Heart left ventricle (tissue), 13 donors: Measurements from ENCODE around the gene ALG13.

ENCODE experiments used
- POLR2A ChIP-seq, 2 donors: fragments of 450-650 bp; IDR thresholded peaks; one replicate each; pipeline ENCODE4 v1.6.1; 2017; ENCODE audit warnings: antibody characterized with exemption in 2 of 2, mild to moderate bottlenecking in 2 of 2, moderate library complexity in 2 of 2
- TF ChIP-seq, protein P1 (sequence below), 12 donors: fragments of 200-600 bp; sonication (generic) in 4 of 12; IDR thresholded peaks; one replicate each; pipeline versions ENCODE4 v1.5.0 to v1.8.0; 2018 to 2022; ENCODE audit warnings: antibody characterized with exemption in 12 of 12, mild to moderate bottlenecking in 5 of 12
- donor health status: ischemic (EF 13 %, LVEDD 7.1; RV severe dilation, severe dysfunction).
- donor health status: DM: no; HTN: yes; CAD: no.
- donor health status: DM: no; HTN: no; CAD: no.
- donor health status: ischemic (EF 25% LVEDD 6.9; RV normal size, moderate dysfunction).
- donor health status: ischemic (EF 25% LVEDD 5.7; RV mildly dilated, moderate dysfunction).
- donor health status: ischemic (EF 35%, LVEDD 5.7; RV mildly dilated, moderate dysfunction).
- donor health status: nonischemic (EF 11% LVEDD 7.7; RV severe dilation, severe dysfunction).
- donor health status: DM: yes; HTN: yes; CAD: no.
- donor health status: PGD.
- donor health status: ischemic (EF 29% LVEDD 5.4; RV normal size, mild dysfunction).
- donor health status: nonischemic (EF 23%, LVEDD 6.1; RV moderate dilation, normal function).

DNA sequence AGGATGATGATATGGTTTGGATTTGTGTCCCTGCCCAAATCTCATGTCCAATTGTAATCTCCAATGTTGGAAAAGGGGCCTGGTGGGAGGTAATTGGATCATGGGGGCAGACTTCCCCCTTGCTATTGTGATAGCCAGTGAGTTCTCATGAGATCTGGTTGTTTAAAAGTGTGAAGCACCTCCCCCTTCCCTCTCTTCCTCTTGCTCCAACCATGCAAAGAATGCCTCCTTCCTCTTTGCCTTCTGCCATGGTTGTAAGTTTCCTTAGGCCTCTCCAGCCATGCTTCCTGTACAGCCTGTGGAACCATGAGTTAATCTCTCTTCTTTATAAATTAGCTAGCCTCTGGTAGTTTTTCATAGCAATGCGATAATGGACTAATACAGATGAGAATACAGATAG is 19.7 kb upstream of the ALG13 start:
- TF ChIP-seq, protein P1, sequence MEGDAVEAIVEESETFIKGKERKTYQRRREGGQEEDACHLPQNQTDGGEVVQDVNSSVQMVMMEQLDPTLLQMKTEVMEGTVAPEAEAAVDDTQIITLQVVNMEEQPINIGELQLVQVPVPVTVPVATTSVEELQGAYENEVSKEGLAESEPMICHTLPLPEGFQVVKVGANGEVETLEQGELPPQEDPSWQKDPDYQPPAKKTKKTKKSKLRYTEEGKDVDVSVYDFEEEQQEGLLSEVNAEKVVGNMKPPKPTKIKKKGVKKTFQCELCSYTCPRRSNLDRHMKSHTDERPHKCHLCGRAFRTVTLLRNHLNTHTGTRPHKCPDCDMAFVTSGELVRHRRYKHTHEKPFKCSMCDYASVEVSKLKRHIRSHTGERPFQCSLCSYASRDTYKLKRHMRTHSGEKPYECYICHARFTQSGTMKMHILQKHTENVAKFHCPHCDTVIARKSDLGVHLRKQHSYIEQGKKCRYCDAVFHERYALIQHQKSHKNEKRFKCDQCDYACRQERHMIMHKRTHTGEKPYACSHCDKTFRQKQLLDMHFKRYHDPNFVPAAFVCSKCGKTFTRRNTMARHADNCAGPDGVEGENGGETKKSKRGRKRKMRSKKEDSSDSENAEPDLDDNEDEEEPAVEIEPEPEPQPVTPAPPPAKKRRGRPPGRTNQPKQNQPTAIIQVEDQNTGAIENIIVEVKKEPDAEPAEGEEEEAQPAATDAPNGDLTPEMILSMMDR (IDR thresholded peaks at IDR 0.05): no peak
- no peak for TF ChIP-seq POLR2A (IDR thresholded peaks at IDR 0.05)
